HCT116 (cell line): ENCODE data around the gene LRRN3.

Experiments
- EZH2phosphoT487 ChIP-seq: fragments of 200-600 bp; IDR thresholded peaks from 2 replicates; pipeline ENCODE4 v1.6.1; 2018; ENCODE audit warnings: antibody characterized with exemption, borderline replicate concordance
- FOSL1 ChIP-seq: IDR thresholded peaks from 2 replicates; pipeline ENCODE4 v1.6.1; 2012; ENCODE audit warnings: low read depth
- JUND ChIP-seq: IDR thresholded peaks from 2 replicates; pipeline ENCODE4 v1.6.1; 2012
- POLR2A ChIP-seq: IDR thresholded peaks from 2 replicates; pipeline ENCODE4 v1.7.0; 2011; ENCODE audit warnings: borderline replicate concordance; ENCODE audit not compliant: insufficient read depth, insufficient read length; ENCODE audit errors: extremely low read depth
- REST ChIP-seq: IDR thresholded peaks from 2 replicates; pipeline ENCODE4 v1.6.1; 2012; ENCODE audit warnings: low read depth
- SRF ChIP-seq: IDR thresholded peaks from 2 replicates; pipeline ENCODE4 v1.6.1; 2012; ENCODE audit warnings: low read depth
- TF ChIP-seq, protein P1 (sequence below), 3 experiments: fragments of 200-600 bp in 1 of 3; sonication (generic) in 1 of 3; IDR thresholded peaks in 2 of 3; conservative IDR thresholded peaks in 1 of 3; 2 replicates each; pipeline ENCODE4 v1.5.1; 2012 to 2017; ENCODE audit warnings: low read depth in 2 of 3, low read length in 2 of 3, antibody characterized with exemption in 1 of 3, borderline replicate concordance in 1 of 3, control low read depth in 1 of 3, mild to moderate bottlenecking in 1 of 3, mixed read lengths in 1 of 3, mixed run types in 1 of 3, moderate library complexity in 1 of 3; ENCODE audit not compliant: insufficient read depth in 1 of 3

- TF ChIP-seq, protein P1, sequence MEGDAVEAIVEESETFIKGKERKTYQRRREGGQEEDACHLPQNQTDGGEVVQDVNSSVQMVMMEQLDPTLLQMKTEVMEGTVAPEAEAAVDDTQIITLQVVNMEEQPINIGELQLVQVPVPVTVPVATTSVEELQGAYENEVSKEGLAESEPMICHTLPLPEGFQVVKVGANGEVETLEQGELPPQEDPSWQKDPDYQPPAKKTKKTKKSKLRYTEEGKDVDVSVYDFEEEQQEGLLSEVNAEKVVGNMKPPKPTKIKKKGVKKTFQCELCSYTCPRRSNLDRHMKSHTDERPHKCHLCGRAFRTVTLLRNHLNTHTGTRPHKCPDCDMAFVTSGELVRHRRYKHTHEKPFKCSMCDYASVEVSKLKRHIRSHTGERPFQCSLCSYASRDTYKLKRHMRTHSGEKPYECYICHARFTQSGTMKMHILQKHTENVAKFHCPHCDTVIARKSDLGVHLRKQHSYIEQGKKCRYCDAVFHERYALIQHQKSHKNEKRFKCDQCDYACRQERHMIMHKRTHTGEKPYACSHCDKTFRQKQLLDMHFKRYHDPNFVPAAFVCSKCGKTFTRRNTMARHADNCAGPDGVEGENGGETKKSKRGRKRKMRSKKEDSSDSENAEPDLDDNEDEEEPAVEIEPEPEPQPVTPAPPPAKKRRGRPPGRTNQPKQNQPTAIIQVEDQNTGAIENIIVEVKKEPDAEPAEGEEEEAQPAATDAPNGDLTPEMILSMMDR (IDR thresholded peaks at IDR 0.05 in 2 of 3, conservative IDR thresholded peaks at IDR 0.05 in 1 of 3; ENCODE audit: borderline replicate concordance in 1 of 3, insufficient read depth in 1 of 3, low read depth in 2 of 3, low read length in 2 of 3): no peak
- TF ChIP-seq POLR2A (no peak), EZH2phosphoT487 (no peak), JUND (no peak), REST (no peak), FOSL1 (no peak), SRF (no peak)
Measured at GRCh38 chr7:111088328-111088727, 2.6 kb upstream of the LRRN3 start.
